ENCODE results near the gene ARHGEF18.
"Not testable (repeated sequence)": the region's sequence is repeated elsewhere in the genome, so short reads cannot be mapped to it uniquely, and the experiment has no call there.

Gene ARHGEF18

DNA sequence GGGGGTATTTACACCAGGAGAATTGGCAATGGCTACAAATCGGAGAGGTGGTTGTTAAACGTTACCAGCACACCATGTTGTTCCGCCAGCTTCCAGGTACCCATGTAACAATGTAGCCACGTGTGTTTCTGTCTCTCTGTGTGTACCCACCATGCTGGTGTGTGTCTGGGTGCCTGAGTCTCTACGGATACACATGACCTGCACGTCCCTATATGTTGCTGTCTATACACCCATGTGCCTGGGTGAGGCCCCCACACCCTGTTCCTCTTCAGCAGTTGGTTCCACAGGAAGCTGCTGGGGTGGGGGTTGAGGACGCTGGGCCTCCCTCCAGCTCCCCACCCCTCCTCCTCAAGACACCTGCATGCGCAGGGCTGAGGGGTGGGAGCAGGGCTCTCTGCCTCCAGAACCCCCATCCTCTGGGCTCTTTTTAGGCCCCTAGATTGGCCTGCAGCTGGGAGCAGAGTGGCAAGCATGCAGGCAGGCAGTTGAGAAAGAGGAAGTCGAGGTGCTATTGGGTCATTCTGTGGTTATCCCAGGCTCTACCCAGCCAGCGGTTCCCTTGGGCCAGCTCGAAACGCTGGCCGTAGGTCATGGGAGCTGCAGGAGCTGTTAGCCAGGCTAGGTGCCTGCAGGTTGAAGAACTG lies at the start of gene ARHGEF18:
Gene ARHGEF18 (plus strand): TSS at position 351 of the 644 bp plus-strand sequence. CDS start 13,954 bp downstream, outside the sequence.
- no peak for DNase-seq (ENCODE audit: low read depth in 4 of 4, low spot score in 1 of 4)

DNA sequence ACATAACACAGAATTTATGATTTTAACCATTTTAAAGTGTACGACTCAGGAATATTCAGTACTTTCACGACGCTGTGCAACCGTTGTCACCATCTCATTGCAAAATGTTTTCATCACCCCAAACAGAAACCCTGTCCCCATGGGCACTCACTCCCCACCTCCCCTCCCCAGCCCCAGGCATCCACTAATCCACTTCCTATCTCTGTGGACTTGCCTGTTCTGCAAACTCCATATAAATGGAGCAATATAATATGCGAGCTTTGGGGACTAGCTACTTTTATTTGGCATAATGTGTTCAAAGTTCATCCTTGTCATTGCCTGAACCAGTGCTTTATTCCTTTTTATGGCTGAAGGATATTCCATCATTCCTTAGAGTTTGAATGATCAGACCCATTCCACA lies 47.2 kb upstream of the ARHGEF18 start:
- DNase-seq (ENCODE audit: low read depth in 4 of 4, low spot score in 1 of 4) = no peak

DNA sequence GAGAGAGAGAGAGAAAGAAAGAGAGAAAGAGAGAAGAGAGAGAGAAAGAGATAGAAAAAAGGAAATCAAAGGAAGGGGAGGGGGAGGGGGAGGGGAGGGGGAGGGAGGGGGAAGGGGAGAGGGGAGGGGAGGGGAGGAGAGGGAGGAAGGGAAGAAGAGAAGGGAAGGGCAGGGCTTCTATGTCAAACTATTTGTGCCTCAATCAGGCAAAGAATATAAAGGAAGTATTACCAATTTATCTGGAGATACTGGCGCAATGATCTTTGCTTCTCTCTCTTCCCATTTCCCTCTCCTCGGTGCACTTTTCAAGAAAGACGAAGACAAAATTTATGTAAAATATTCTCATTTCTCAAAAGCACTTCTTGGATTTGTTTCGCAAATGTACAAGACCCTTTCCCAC lies 45.3 kb upstream of the ARHGEF18 start:
- DNase-seq (ENCODE audit: low read depth in 4 of 4, low spot score in 1 of 4) = no peak

DNA sequence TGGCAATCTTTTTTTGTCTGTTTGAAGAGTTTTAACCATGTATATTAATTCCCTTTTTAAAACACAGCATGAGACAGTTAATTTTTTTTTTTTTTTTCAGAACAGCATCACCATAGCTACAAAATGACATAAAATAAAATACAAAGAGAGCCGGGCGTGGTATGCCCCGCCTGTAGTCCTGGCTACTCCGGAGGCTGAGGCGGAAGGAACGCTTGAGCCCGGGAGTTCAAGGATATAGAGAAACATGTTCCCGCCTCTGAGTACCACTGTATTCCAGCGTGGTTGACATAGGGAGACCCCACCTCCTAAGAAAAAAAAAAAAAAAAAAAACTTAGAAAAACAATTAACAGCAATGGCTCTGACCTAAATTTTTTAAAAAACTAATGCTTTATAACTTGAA lies 44.5 kb upstream of the ARHGEF18 start:
- DNase-seq (ENCODE audit: low read depth in 4 of 4, low spot score in 1 of 4) = no peak

DNA sequence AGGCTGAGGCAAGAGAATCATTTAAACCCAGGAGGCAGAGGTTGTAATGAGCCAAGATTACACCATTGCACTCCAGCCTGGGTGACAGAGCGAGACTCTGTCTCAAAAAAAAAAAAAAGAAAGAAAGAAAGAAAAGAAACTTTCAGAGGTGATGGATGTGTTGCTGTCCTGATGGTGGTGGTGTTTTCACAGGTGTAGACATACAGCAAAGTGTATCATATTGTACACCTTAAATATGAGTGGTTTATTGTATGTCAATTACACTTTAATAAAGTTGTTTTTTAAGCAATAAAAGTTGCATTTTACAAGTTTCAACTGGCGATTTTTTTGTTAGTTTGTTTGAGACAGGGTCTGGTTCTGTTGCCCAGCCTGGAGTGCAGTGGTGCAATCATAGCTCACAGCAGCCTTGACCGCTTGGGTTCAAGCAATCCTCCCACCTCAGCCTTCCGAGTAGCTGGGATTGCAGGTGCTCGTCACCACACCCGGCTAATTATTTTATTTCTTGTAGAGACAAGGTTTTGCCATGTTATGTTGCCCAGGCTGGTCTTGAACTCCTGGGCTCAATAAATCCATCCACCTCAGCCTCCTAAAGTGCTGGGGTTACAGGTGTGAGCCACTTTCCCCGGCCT lies 41.0 kb upstream of the ARHGEF18 start:
- DNase-seq (ENCODE audit: low read depth in 4 of 4, low spot score in 1 of 4) = no peak

DNA sequence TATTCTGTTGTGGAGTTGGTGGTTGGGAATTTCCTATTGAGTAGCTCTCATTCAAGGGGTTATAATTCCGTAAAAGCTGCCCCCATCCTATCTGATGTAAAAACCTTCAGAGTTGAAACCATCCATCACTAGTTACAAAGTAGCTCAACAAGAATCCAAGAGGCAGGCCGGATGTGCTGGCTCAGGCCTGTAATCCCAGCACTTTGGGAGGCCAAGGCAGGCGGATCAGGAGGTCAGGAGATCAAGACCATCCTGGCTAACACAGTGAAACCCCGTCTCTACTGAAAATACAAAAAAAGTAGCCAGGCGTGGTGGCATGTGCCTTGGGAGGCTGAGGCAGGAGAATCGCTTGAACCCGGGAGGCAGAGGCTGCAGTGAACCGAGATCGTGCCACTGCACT lies 40.4 kb upstream of the ARHGEF18 start:
- not testable (repeated sequence) for DNase-seq (ENCODE audit: low read depth in 4 of 4, low spot score in 1 of 4)

DNA sequence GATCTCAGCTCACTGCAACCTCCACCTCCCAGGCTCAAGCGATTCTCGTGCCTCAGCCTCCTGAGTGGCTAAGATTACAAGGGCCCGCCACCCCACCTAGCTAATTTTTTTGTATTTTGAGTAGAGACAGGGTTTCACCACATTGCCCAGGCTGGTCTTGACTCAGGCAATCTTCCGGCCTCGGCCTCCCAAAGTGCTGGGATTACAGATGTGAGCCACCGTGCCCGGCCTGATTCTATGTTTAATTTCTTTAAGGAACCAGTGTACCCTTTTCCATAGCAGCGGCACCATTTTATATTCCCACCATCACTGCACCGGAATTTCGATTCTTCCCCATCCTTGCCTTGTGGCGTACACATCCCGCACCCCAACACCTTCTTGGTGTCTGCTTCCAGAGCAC lies 36.8 kb upstream of the ARHGEF18 start:
- DNase-seq (ENCODE audit: low read depth in 4 of 4, low spot score in 1 of 4) = no peak

DNA sequence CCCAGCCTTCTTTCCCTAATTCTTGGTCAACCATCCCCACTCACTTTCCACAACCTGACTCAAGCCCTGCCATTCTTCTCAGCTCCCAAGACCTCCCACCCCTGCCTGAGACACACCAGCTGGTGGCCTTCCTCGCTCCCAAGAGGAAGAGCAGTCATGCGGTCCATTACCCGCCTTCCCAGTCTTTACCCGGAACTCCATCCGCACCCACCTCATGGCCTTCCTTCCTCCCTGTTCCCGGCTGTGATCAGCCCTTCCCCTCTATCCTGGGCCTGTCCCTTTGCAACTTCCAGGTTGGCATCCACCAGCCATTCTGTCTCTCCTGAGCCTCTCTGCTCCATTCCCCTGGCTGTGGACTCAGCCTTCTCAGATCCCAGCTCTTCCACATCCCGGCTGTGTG lies 35.9 kb upstream of the ARHGEF18 start:
- DNase-seq (ENCODE audit: low read depth in 4 of 4, low spot score in 1 of 4) = no peak

DNA sequence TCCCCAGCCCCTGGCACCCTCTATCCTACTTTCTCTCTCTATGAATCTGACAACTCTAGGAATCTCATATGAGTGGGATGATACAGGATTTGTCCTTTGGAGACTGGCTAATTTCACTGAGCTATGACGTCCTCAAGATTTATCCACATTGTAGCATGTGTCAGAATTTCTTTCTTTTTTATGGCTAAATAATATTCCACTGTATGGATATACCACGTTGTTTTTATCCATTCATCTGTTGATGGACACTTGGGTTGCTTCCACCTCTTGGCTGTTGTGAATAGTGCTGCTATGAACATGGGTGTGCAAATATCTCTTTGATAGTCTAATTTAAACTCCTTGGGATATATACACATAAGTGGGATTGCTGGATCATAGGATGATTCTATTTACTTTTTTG lies 30.6 kb upstream of the ARHGEF18 start:
- DNase-seq (ENCODE audit: low read depth in 4 of 4, low spot score in 1 of 4) = no peak

DNA sequence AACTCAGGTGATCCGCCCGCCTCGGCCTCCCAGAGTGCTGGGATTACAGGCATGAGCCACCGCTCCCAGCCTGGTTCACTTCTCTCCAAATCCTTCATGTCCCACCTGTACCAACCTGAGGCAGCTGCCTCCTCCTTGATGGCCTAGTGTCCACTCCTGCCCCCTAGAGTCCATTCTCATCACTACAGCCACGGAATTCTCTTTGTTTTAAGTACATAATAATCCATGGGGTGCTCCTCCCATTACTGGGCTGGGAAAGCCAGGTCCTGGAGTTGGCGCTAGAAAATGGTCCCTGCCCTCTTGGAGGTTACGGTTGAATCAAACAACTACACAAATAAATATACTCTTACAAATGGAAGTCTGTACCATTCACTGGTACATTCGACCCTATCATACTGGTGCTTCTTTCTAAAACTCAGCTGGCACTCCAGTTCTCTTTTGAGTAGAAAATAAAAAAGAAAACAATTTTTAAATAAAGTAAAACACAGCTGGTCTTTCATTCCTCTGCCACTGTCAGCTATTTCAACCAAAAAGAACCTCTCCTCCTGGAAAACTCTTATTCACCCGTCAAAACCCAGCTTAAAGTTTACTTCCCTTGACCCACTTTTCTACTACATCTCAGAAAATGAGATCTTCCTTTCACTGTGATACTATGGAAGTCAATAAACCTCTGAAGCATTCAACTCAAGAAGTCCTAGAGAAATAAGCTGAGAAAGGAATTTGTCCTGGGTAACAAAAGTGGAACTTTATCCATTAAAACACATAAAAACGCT lies 22.4 kb upstream of the ARHGEF18 start:
- DNase-seq (ENCODE audit: low read depth in 4 of 4, low spot score in 1 of 4) = no peak

DNA sequence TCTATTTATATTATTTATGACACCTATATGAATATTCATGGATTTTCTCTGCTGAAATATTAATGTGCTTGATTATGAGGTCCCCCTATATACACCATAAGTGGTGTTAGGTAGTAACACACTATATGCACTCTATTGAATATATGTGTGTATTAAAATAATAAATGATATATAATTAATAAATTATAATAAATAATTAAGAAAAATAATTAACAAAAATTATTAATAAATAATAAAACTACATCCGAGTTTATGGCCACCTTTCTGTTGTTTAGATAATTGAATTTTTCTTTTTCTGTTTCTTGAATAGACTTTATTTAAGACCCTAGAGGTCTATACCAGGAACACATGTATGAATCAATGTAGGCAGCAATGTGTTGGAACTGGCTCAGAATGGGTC lies 20.9 kb upstream of the ARHGEF18 start:
- no peak for DNase-seq (ENCODE audit: low read depth in 4 of 4, low spot score in 1 of 4)

DNA sequence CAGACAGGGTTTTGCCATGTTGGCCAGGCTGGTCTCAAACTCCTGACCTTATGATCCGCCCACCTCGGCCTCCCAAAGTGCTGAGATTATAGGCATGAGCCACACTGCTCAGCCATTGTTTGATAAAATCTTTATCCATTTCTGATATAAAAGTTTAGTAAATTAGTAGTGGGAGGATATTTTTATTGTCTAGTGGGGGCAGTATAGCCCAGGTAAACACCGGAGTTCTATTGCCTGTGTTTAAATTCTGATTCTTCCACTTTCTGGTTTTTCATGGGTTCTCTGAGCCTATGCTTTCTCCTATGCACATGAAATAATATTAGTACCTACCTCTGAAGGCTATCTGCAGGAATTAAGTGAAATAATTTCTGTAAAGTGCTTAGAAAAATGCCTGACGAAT lies 20.1 kb upstream of the ARHGEF18 start:
- DNase-seq (ENCODE audit: low read depth in 4 of 4, low spot score in 1 of 4) = no peak

DNA sequence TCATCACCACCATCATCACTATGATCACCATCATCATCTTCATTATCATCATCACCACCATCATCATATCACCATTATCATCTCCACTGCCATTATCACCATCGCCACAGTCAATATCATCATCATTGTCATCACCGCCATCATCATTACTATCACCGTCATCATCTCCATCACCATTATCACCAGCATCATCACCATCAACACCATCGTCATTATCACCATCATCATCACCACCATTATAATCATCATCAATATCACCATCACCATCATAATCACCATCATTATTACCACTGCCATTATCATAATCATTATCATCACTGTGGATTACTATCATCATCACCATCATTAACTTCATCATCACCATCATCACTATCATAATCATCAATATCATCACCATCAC lies 17.3 kb upstream of the ARHGEF18 start:
- DNase-seq (ENCODE audit: low read depth in 4 of 4, low spot score in 1 of 4) = no peak

DNA sequence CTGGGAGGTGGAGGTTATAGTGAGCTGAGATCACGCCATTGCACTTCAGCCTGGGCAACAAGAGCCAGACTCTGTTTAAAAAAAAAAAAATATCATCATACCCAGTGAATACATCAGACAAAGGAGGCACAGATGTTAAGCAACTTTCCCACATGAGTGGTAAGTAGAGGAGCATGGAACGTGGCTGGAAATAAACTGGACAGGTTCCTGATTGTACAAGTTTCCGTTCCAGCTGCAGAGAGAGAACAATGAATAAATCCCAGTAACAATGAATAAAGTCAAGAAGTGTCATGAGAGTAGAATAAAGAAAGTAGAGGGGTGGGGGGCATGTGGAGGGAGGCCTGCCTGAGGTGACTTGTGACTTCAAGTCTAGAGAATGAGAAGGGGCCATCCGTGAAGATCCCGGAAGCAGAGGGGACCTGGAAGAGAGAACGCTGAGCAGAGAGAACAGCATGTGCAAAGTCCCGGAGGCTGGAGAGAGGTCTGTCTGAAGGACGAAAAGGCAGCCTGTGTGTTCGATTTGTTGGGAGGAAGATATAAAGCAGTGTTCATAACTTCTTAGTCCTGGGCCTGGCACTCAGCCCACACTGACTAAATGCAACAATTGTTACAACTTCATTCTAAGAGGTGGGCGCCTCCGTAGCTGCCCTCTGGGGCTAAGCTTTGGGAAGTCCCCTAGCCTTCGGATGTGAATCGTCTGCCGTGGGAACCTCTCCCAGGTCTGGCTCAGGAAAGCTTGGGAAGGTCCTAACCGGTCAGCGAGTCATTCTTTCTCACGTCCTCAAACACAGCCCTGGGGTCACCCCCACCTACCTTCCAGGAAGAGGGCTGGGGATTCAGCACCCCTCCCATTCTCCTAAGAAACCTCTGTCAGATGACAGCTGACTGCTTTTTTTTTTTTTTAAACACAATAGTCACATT lies 15.3 kb upstream of the ARHGEF18 start:
- no peak for DNase-seq (ENCODE audit: low read depth in 4 of 4, low spot score in 1 of 4)

DNA sequence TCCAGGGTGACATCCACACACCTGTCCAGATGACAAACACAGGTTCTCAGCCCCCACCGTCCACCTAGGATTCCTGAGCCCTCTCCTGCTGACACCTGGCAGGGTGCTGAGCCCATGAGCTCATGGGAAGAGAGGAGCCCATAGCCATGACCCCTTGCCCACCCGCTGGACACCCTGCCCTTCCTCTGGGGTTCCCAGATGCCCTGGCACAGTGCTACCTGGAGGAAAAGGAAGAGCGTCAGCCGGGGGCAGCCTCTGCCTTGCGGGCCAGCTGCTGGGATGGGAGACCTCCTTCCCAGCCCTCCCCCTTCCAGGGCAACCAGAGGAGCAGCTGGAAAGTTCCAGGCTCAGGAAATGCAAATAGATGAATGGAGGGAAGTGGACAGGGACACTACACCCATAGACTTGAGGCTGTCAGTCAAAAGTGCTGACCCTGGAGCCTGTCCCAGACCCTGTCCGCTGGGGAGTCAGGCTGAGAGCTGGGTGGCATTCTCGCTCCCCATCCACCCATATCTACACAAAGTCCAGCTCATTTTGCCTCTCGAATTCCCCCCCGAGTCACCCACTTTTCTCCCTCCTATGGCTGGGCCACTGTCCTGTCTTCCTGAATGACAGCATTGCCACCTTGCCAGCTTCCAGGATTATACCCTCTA lies 12.3 kb upstream of the ARHGEF18 start:
- no peak for DNase-seq (ENCODE audit: low read depth in 4 of 4, low spot score in 1 of 4)

DNA sequence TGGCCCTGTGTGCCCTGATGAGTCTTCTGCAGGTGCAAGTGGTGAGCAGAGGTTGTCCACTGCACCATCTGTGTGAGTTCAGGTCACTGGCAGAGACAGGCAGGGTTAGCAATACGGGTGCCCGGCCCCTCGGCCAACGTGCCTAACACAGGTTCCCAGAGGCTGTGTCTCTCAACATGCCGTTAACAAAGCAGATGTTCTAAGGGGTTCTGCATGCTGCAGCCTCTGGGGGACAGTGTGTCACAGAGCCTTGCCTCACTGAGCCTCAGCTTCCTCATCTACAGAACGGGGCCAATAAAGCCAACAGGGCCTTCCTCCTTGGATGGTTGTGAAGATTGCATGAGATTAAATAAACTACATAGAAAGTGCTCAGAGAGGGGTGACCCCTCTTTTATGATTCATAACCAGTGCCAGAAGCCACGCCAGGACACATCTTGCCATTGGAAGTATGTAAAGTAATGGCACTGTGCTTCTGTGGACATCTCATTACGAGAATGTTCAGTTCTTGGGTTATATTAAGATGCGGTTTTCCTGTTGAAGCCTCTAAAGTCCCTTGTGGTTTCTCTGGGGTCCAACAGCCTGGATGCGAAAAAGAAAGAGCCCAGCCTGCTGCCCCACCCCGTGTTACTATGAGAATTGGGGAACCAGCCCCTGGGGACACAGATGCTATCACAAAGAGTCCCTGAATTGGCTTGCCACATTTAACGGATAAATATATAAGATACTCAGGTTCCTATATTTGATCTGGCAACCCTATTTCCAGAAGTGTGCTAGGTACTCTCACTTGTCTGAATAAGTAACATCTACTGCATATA lies 11.2 kb upstream of the ARHGEF18 start:
- DNase-seq (ENCODE audit: low read depth in 4 of 4, low spot score in 1 of 4) = no peak

DNA sequence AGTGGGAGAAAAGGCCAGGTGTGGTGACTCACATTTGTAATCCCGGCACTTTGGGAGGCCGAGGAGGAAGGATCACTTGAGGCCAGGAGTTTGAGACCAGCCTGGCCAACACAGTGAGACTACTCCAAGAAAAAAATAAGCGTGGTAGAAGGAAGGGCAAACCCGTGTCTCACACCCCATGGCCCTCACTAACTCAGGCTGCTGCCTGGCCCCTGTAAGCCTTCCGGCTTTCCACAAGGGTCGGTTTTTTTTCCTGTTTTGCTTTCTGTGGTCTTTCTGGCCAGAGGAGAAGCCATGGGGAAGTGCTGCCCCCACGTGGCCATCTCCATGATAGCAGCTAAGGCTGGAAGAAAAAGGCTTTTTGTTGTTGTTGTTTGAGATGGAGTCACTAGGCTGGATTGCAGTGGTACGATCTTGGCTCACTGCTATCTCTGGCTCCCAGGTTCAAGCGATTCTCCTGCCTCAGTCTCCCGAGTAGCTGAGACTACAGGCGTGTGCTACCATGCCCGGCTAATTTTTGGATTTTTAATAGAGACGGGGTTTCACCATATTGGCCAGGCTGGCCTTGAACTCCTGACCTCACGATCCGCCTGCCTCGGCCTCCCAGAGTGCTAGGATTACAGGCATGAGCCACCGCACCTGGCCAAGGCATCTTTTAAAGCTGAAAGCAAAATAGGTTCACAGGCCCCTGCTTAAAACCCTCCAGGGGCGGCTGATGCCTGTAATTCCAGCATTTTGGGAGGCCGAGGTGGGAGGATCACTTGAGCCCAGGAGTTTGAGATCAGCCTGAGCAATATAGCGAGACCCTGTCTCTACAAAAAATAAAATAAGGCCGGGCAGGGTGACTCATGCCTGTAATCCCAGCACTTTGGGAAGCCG lies 7.5 kb upstream of the ARHGEF18 start:
- DNase-seq (ENCODE audit: low read depth in 4 of 4, low spot score in 1 of 4) = peak; percentile 66 to 91 (median 74)

DNA sequence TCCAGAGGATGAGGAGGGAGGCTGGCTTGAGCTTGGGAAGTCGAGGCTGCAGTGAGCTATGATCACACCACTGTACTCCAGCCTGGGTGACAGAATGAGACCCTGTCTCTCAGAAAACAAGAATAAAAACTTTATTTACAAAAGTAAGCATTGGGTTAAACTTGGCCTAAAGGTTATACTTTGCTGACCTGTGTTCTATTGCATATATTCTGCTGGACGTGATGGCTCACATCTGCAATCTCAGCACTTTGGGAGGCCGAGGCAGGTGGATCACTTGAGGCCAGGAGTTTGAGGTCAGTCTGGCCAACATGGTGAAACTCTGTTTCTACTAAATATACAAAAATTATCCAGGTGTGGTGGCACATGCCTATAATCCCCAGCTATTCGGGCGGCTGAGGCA lies 6.6 kb upstream of the ARHGEF18 start:
- DNase-seq (ENCODE audit: low read depth in 4 of 4, low spot score in 1 of 4) = no peak

DNA sequence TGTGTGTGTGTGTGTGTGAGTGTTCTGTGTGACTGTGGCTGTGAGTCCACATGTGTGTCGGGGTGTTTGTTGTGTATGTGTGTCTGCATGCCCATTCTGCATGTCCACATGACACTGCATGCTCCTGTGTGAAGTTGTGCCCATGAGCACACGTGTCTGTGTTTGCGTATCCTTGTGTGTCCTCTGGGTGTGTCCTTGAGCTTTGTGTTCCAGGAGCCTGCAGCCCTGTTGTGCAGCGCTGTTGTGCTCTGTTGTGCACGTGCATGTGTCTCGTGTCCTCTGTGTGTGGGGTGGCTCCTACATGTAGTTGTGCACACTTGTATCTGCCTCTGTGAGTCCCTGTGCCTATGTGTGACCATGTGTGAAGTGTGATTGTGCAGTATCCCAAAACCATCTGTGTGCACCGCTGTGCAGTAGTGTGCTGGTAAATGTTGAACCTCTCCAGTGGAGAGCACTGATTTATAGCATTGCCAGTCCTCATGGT lies 2.2 kb upstream of the ARHGEF18 start:
- DNase-seq (ENCODE audit: low read depth in 4 of 4, low spot score in 1 of 4) = no peak

Data from stimulated activated CD4-positive, alpha-beta T cell treated with anti-CD3 and anti-CD28 coated beads, Interleukin-1b, Interleukin-23, amount 100 ng/mL, for 24 hours (primary cell).